Germinal center (tissue), 1 donor: ENCODE measurements around the gene FLT4.

Experiments
- DNase-seq: peaks from one replicate; pipeline ENCODE4 v3.0.0; 2012; ENCODE audit warnings: mixed read lengths, low spot score

Gene FLT4

GRCh38 chr5:180607861-180608571 is 41.4 kb downstream of the FLT4 start:
- no peak for DNase-seq

GRCh38 chr5:180606215-180606785 is 43.1 kb downstream of the FLT4 start:
- no peak for DNase-seq

- peak; percentile 56 for DNase-seq
Measured at GRCh38 chr5:180605554-180606214, 43.7 kb downstream of the FLT4 start.

- DNase-seq: no peak
Measured at GRCh38 chr5:180604271-180604670, 45.1 kb downstream of the FLT4 start.

GRCh38 chr5:180603076-180603594 is 46.3 kb downstream of the FLT4 start:
- no peak for DNase-seq

- DNase-seq: no peak
Measured at GRCh38 chr5:180602481-180603075, 46.8 kb downstream of the FLT4 start.

- no peak for DNase-seq
Measured at GRCh38 chr5:180601591-180602480, 47.6 kb downstream of the FLT4 start.

- no peak for DNase-seq
Measured at GRCh38 chr5:180600554-180601041, 48.8 kb downstream of the FLT4 start.

GRCh38 chr5:180599981-180600553 is 49.3 kb downstream of the FLT4 start:
- no peak for DNase-seq

- no peak for DNase-seq
Measured at GRCh38 chr5:180599590-180599914, 49.8 kb downstream of the FLT4 start.

- DNase-seq: no peak
Measured at GRCh38 chr5:180598797-180599589, 50.4 kb downstream of the FLT4 start.

GRCh38 chr5:180598316-180598701 is 51.1 kb downstream of the FLT4 start:
- no peak for DNase-seq

- no peak for DNase-seq
Measured at GRCh38 chr5:180596668-180597231, 52.6 kb downstream of the FLT4 start.

GRCh38 chr5:180596115-180596667 is 53.2 kb downstream of the FLT4 start:
- DNase-seq: no peak

- no peak for DNase-seq
Measured at GRCh38 chr5:180595381-180596114, 53.9 kb downstream of the FLT4 start.

GRCh38 chr5:180595046-180595379 is 54.4 kb downstream of the FLT4 start:
- DNase-seq: no peak

GRCh38 chr5:180594311-180595045 is 54.9 kb downstream of the FLT4 start:
- DNase-seq: no peak

GRCh38 chr5:180593446-180594206 is 55.8 kb downstream of the FLT4 start:
- DNase-seq: no peak
